ENCODE results near the gene FCGR2B.
"Not testable (repeated sequence)": the region's sequence is repeated elsewhere in the genome, so short reads cannot be mapped to it uniquely, and the experiment has no call there.

DNA sequence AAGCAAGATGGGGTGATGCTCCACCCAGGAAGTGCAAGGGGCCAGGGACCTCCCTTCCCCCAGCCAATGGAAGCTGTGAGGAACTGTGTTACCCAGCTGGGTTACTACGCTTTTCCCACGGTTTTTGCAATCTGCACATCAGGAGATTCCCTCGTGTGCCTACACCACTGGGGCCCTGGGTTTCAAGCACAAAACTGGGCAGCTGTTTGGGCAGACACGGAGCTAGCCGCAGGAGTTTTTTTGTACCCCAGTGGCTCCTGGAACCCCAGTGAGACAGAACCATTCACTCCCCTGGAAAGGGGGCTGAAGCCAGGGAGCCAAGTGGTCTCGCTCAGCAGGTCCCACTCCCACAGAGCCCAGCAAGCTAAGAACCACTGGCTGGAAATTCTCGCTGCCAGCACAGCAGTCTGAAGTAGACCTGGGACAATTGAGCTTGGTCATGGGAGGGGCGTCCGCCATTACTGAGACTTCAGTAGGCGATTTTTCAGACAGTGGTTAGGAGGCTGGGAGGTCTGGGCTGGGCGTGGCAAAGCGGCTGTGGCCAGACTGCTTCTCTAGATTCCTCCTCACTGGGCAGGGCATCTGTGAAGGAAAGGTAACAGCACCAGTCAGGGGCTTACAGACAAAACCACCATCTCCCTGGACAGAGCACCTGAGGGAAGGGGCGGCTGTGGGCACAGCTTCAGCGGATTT lies 30.2 kb downstream of the FCGR2B start:
- not testable (repeated sequence) for TF ChIP-seq MAX (CRISPR knock-in tag; IDR thresholded peaks at IDR 0.05); FOXJ3 (CRISPR knock-in tag; IDR thresholded peaks at IDR 0.05; ENCODE audit: borderline replicate concordance)
- TF ChIP-seq, protein P1, sequence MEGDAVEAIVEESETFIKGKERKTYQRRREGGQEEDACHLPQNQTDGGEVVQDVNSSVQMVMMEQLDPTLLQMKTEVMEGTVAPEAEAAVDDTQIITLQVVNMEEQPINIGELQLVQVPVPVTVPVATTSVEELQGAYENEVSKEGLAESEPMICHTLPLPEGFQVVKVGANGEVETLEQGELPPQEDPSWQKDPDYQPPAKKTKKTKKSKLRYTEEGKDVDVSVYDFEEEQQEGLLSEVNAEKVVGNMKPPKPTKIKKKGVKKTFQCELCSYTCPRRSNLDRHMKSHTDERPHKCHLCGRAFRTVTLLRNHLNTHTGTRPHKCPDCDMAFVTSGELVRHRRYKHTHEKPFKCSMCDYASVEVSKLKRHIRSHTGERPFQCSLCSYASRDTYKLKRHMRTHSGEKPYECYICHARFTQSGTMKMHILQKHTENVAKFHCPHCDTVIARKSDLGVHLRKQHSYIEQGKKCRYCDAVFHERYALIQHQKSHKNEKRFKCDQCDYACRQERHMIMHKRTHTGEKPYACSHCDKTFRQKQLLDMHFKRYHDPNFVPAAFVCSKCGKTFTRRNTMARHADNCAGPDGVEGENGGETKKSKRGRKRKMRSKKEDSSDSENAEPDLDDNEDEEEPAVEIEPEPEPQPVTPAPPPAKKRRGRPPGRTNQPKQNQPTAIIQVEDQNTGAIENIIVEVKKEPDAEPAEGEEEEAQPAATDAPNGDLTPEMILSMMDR (IDR thresholded peaks at IDR 0.05), result not testable (repeated sequence)
- TF ChIP-seq, protein P2, sequence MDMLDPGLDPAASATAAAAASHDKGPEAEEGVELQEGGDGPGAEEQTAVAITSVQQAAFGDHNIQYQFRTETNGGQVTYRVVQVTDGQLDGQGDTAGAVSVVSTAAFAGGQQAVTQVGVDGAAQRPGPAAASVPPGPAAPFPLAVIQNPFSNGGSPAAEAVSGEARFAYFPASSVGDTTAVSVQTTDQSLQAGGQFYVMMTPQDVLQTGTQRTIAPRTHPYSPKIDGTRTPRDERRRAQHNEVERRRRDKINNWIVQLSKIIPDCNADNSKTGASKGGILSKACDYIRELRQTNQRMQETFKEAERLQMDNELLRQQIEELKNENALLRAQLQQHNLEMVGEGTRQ (CRISPR knock-in tag; IDR thresholded peaks at IDR 0.05), result not testable (repeated sequence)
- TF ChIP-seq, protein P3, sequence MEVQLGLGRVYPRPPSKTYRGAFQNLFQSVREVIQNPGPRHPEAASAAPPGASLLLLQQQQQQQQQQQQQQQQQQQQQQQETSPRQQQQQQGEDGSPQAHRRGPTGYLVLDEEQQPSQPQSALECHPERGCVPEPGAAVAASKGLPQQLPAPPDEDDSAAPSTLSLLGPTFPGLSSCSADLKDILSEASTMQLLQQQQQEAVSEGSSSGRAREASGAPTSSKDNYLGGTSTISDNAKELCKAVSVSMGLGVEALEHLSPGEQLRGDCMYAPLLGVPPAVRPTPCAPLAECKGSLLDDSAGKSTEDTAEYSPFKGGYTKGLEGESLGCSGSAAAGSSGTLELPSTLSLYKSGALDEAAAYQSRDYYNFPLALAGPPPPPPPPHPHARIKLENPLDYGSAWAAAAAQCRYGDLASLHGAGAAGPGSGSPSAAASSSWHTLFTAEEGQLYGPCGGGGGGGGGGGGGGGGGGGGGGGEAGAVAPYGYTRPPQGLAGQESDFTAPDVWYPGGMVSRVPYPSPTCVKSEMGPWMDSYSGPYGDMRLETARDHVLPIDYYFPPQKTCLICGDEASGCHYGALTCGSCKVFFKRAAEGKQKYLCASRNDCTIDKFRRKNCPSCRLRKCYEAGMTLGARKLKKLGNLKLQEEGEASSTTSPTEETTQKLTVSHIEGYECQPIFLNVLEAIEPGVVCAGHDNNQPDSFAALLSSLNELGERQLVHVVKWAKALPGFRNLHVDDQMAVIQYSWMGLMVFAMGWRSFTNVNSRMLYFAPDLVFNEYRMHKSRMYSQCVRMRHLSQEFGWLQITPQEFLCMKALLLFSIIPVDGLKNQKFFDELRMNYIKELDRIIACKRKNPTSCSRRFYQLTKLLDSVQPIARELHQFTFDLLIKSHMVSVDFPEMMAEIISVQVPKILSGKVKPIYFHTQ (CRISPR knock-in tag; IDR thresholded peaks at IDR 0.05), result not testable (repeated sequence)

Measured in WTC11 (cell line).